Measurements from ENCODE around the gene VKORC1.
"Not testable (repeated sequence)": the region's sequence is repeated elsewhere in the genome, so short reads cannot be mapped to it uniquely, and the experiment has no call there.

Gene VKORC1

DNA sequence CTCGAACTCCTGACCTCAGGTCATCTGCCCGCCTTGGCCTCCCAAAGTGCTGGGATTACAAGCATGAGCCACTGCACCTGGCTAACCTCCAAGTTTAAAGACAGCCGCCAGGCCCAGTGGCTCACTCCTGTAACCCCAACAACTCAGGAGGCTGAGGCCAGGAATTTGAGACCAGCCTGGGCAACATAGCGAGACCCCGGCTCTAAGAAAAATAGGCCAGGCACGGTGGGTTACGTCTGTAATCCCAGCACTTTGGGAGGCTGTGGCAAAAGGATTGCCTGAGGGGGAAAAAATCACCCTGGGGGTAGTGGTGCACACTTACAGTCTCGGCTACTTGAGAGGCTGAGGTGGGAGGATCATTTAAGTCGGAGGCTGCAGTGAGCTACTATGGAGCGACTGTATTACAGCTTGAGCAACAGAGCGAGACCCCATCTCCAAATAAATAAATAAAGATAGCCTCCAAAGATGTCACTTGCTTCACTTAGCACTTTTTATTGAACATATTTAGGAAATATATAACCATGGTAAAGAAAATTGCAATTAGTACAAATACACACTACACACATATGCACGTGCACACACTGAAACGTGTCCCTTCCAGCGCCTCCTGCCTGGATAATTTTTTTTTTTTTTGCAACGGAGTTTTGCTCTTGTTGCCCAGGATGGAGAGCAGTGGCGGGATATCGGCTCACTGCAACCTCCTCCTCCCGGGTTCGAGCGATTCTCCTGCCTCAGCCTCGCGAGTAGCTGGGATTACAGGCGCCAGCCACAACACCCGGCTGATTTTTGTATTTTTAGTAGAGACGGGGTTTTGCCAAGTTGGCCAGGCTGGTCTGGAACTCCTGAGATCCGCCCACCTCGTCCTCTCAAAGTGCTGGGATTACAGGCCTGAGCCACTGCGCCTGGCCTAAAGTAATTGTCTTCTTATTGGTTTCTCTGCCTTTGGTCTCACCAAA is 12.2 kb upstream of the VKORC1 start:
- no peak for FAIRE-seq

DNA sequence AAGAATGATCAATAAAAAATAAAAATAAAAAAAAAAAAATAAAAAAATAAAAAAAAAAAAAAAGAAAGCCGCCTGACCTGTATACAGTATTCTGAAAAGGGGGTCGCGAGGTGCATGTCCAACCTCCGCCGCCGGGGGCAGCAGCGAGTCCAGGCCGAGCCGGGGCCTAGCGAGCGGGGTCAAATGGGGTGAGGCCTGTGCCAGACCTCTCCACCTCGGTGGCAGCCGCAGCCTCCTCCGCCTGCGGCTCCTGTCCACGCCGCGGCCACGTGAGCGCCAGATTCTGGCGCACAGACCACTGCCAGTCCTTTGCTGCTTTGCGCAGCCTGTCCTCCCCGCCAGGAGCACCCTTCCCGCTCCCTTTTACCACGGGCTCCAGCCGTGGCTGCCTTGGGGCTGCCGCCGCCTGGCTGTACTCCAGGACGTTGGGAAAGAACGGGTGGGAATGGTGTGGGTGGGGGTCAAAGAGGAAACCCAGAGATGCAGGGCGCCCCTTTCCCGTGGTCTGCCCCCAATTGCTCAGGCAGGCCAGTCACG is 11.1 kb upstream of the VKORC1 start:
- FAIRE-seq, result no peak

DNA sequence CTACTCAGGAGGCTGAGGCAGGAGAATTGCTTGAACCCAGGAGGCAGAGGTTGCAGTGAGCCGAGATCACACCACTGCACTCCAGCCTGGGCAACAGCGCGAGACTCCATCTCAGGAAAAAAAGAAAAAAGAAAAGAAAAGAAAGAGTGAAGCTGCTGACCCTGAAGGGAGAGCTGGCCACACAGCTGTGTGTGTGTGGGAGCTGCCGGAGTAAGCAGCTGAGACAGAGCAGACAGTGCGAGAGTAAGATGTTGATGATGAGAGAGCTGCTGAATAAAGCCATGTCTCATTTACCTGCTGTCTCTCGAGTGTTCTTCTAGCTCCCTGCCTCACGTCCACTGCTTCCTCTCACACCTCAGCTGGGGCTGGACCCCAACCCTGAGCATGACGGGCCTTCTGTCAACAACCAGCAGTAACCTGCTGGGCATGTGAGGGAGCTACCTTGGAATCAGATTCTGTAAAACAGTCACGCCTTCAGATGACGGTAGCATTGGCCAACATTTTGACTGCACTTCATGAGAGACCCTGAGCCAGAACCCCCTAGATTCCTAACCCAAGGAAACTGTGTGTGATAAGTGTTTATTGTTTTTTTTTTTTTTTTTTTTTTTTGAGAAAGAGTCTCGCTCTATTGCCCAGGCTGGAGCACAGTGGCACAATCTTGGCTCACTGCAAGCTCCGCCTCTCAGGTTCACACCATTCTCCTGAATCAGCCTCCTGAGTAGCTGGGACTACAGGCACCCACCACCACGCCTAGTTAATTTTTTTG is 6.5 kb upstream of the VKORC1 start:
- not testable (repeated sequence) for FAIRE-seq

DNA sequence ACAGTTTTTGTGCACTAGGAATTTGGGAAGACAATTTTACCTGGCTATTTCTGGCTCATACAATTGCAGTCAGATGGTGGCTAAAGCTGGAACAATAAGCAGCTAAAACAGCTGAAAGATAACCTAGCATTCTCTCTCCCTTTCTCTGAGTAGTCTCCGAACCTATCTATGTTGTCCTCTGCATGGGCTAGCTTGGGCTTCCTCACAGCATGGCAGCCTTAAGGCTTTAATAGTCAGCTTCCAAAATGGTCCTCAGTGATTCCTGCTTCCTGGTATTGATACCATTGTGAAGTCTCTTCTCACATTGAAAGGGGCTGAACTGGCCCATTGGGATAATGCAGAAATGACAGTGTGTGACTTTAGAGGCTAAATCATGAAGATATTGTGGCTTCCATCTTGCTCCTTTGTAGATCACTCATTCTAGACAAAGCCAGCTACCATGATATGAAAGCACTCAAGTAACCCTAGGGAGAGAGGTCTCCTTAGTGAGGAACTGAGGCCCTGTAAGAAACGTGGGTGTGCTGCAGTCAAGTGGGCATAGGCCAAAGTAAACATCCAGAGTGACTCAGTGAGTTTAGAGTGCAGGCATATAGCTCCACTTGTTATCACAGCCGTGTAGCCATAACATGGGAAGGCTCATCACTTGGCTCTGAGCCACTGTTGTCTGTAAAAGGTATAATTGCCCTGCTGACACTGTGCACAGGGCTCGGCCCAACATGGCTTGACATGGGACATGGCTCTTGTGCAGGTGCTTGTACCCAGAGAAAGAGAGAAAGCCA is 5.5 kb upstream of the VKORC1 start:
- no peak for FAIRE-seq

DNA sequence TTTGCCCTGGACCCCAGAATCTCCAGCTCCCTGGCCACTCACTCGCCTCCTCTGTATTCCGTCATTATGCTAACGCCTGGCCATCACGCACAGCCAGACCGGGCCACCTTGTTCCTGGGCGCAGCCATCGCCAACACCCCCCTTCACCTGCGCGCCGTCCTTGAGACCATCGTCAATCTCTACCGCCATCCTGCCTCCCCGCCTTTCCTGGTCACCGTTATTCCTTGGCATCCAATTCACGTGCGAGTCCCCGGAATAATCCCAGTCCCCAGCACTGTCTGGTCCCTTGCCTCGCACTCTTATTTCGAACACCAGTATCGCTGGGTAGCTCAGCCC is 541 bp downstream of the VKORC1 start:
- no peak for FAIRE-seq

DNA sequence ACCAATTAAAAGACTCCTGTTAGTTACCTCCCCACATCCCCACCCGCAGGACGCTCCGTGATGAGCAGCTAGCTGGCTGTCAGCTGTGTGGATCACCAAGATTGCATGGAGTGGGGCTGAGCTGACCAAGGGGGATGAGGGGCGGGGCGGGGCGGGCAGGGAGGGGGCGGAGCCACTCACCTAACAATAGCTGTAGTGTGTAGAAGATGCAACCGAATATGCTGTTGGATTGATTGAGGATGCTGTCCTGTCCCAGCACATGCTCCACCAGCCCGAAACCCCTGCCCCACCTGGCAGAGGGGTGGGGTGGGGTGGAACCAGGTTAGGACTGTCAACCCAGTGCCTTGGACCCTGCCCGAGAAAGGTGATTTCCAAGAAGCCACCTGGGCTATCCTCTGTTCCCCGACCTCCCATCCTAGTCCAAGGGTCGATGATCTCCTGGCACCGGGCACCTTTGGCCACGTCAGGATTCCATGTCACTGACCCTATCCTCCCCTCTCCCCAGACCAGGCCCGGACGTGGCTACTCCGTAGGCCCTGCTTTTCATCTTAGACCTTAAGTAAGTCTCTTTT is 1.4 kb downstream of the VKORC1 start:
- no peak for FAIRE-seq

DNA sequence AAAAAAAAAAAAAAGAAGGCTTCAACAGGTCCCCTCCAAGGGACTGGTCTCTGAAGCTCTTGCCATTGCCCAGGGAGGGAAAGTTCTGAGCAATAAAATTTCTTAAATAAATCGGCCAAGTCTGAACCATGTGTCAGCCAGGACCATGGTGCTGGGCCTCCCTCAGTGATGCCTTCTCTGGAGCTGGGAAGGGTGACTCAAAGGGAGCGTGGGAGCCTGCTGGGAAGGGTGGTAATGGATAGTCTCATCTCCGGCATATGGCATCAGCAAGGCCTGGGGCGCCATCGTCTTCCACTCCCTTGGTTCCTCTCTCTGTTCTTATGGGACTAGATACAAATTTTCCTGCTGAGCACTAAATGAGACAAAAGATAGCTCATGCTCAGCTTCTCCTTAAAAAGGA is 2.3 kb downstream of the VKORC1 start:
- FAIRE-seq, result no peak

DNA sequence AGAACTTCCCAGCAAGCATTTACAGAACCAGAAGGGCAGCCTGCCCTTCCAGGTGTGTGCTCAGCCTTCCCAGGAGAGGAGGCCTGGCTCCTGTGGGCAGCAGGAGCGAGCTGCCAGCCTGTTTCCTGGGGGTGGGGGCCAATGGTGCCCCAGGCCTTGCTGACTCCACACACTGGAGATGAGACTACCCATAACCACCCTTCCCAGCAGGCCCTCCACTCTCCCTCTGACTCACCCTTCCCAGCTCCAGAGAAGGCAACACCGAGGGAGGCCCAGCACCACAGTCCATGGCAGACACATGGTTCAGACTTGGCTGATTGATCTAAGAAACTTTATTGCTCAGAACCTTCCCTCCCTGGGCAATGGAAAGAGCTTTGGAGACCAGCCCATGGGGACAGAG is 4.1 kb downstream of the VKORC1 start:
- no peak for FAIRE-seq

DNA sequence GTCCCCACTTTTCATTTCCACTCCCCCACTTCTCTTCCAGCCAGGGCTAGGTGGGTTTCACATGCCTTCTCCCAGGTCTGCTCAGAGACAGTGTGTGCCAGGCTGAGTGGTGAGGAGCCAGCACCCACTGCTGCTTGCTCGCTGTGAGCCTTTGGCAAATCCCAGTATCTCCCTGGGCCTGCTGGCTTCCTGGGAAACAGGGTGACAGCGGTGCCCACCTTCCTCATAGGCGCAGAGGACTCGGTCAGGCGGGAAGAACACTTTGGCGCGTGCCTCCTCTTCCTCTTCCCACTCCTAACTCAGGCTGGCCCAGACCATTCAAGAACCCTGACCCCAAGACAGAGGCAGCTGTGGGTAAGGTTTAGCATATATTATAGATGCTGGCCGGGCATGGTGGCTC is 5.4 kb downstream of the VKORC1 start:
- no peak for FAIRE-seq

DNA sequence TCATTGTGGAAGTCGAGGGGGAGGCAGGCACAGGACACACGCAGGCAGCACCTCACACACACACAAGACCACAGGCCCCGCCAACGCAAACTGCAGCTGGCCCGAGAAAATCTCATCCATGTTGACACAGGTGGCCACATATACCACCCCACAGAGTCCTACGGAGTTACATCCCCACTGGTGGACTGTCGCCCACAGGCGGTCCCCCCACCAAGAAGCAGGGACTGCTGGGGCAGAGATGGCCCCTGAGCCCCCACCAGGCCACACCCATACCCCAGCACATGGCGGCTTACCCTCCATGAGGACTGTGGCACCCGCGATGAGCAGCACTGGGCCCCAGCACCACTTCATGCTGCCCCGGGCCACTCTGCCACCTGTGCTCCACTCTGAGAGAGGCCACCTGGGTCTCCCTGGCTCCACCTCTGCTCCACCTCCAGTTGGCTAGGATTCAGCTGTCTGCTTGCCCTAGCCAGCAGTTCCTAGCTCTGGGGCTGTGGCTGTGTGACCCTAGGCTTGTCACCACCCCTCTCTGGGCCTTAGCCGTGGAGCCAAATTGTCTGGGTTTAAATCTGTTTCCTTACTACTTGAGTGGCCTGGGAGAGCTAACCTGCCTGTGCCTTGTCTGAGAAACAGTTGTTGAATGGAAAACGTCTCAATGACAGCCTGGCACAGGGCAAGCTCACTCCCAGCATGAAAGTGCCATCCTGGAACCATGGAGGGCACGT is 6.0 kb downstream of the VKORC1 start, which contains the start of gene PRSS53:
PRSS53 (minus strand) TSS at position 485 of the 725 bp plus-strand sequence; CDS start at position 351, 134 bp downstream.
- FAIRE-seq, result no peak

DNA sequence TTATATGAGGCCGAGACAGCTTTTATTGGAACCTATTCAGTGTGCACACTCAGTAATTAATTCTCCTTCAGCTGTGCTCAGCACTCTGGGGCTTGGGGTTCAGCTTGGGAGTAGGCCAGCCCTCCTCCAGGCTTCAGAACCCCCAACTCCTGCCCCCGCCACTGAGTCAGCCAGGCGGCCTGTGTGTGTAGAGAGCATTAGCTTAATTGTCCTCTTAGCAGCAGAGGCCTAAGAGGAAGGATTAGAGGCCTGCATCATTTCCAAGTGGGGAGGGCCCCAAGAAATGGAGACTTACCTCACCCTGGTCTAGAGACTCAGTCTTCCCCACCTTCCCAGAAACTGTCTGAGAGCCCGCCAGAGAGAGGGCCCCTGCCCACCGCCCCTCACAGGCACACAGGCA is 6.6 kb downstream of the VKORC1 start:
- no peak for FAIRE-seq

DNA sequence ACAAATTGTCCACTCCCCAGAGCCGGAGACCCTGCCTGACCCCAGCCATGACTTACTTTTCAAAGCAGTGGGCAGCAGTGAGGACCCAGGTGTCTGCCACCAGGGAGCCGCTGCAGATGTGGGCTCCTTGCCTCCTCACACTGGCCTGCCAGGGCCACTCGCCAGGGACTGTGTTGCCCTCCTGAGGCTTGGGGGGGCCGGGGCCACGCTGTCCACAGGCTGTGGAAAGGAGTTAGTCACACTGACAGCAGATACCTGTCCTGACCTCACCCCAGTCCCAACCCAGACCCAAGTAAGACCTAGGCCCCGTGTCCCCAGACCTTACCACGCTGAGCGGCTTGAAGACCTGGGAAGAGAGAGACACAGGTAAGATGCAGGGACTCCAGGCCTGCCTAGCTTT is 7.1 kb downstream of the VKORC1 start:
- no peak for FAIRE-seq

DNA sequence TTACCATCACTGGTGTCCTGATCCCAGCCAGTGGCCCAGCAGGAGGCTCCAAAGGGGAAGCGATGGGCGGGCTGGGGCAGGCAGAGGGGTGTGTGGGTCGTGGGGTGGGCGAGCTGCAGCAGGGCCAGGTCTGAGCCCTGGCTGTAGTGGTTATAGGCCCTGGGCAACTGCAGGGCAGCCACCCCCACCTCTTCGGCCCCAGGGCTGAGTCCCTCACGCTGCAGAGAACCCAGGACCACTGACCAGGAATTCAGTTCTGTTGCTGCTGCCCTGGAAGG is 8.0 kb downstream of the VKORC1 start:
- FAIRE-seq, result no peak

DNA sequence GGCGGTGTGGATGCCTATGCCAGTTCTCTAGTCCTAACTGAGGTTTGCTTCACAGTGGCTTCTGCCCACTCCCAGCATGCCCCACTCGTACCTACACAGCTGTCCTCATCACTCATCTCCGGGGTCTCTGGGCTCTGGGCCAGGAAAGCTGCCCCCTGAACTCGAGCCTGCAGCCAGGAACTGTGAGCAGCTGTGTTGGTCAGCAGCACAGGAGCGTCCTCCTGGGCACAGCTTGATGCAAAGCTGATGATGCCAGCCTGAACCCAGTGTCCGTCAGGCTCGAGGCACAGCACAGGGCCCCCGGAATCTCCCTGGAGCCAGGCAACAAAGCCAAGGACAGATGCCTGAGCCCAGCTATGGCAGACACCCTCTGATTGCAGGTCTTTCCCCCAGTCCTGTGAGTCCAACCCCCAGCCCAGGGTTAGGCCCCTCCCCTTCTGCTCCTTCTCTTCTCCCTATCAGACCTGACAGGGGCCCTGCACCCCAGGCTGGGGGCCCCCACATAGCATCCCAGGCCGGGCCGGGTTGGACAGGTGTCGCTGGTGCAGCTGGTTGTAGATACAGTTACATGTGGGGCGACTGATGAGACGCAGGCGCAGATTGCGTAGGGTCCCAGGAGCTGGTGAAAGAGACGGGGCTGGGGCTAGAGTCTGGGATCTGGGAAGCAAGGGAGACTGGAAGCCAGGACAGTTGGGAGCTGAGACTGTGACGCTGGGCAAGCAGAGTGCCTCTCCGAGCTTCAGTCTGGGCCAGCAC is 8.5 kb downstream of the VKORC1 start:
- FAIRE-seq, result no peak

DNA sequence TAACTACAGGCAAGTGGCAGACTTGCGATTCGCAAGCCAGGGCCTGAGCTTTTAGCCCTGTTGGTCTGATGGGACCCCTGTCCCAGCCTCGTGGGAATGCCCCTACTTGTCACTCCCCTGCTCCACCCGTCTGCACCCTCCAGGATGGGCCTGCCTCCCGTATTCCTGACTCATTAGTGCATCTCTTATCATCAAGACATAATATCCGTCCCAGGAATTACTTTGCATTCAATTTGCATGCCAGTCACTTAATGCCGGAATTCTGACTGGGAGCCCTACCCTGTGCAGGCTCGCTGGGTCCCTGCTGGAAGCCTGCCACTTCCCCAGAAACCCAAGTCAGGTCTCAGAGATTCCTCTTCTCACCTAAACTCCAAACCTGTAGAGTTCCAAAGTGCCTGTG is 9.2 kb downstream of the VKORC1 start:
- no peak for FAIRE-seq

DNA sequence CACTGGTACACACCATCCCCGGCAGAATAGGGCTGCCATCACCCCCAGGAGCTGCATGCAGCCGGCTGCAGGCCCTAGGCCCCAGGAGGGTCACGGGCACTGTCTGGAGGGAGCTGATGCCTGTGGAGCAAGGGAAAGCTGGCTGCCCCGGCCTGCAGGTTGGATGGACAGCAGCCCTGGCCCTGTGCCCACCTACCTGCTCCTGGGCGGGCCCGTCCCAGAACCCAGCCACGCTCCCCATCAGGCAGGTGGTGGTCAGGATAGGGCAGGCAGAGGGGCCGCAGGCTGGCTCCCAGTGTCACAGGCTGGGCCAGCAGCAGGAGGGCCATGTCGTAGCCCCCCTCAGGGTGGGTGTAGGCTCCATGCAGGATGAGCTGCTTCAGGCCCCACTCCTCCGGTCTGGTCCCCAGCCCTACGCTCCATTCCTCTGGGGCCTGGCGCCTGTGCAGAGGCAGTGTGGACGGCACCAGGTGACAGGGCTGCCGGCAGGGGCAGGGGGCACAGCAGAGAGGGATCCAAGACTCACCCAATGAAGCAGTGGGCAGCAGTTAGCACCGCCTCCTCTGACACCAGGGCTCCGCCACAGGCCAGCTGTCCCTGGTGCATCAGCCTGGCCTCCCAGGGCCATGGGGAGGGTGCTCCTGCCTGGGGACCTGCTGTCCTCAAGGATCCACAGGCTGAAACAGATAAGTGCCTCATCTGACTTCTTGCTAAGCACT is 9.9 kb downstream of the VKORC1 start:
- no peak for FAIRE-seq

DNA sequence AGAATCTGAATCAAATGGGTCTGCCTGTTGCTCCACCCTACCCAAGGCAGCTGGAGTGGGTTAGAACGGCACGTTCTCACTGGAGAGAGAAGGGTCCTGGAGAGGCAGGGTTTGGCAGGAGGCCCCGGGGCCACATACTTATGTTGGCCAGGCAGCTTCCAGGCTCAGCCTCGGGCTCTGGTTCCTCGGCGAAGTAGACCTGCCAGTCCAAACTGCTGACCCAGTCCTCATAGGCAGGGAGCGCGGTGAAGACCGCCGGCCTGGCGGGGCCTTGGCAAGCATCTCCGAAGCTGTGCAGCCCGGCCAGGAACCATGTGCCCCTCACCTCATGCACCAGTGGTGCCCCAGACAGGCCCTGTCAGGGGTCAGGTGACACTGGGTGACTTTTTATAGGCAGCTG is 10.6 kb downstream of the VKORC1 start:
- no peak for FAIRE-seq

DNA sequence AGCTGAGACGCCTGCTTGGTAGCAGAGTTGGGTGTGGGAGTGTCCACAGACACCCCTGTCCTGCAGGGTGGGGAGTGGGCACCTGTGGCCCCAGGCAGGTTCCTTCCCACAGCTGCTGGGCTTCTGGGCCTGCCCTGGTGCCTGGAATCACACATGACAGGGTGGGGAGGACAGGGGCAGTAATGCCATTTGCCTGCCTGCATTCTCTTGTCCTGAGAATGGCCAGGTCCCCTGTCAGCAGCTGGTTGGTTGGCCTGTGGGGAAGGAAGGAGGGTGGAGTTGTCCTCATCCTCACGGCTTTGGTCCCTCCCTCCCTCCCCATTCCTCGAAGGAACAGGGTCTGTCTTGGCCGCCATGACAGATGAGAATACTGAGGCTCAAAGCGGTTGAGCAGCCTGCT is 11.0 kb downstream of the VKORC1 start:
- no peak for FAIRE-seq

DNA sequence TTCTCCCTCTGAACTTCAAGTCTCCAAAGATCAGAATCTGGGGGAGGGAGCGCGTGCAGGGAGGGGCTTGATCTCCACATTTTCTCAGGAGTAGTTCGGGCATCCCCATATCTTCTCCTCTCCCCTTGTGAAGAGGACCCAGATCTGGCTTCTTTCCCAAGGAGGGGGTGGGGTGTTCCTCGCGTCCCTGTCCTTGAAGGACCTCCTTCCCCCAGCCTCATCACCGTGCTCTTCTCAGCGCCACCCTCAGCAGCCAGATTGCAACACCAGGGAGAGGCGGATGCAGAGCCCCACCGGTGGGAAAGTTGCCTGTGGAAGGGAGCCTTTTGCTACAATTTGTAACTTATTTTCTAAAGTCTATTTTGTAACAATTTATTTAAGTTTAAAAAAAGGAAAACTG is 11.5 kb downstream of the VKORC1 start:
- no peak for FAIRE-seq

DNA sequence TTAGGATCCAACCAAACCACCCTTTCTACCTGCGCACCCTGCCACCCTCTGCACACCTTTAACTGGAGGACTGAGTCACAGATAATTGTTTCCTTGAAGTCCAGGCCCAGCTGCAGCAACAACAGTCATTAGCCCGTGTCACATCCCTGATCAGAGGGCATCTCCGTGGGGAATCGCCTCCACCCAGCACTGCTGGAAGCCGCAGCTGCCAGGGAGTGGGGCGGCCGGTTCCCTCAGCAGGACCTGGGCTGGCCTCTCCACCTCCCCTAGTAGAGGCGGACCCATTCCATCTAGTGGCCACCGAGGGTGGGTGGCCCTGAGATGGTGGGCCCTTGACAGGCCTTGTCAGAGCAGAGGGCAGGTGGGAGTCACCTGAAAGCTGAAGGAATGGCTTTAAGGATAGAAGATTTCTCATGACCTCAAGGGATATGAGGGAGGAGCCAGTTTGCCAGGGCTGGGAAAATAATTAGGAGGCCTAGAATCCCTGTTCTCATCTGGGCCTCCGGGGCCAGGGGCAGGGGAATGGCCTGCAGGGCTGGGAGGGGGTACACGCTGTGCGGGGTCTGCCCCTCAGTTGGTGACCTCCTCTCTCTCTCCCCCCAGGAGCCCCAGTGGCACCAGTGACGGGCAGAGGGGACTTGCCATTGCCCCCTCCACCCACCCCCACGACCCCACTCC is 12.1 kb downstream of the VKORC1 start:
- no peak for FAIRE-seq
